PC-3 (cell line): Measurements from ENCODE around the gene COPS2. TPM values are rescaled to one million over a fixed set of nuclear protein-coding genes. Genes with fewer than 3 reads are reported as not detected.

Experiments used
- ATAC-seq: fragments of 200-7000 bp; cut with Tn5 transposase; 2 replicates; pipeline ENCODE4 v1.9.1; 2020; ENCODE audit warnings: mild to moderate bottlenecking, moderate library complexity
- BruUV-seq: library from RNA; stranded (reverse); fragments of 400-500 nt; replicated peaks from 2 replicates; lab custom pipeline; 2021; lab: Mats Ljungman, UMichigan
- CTCF ChIA-PET: fragments of 300-600 bp; sonication (Branson Sonifier 250); formaldehyde crosslinking; loops from one replicate; lab custom pipeline; 2022; ENCODE audit warnings: antibody characterized with exemption; lab: Charles Lee
- POLR2A ChIA-PET: fragments of 300-600 bp; sonication (Branson Sonifier 250); formaldehyde crosslinking; loops from one replicate; lab custom pipeline; 2022; ENCODE audit warnings: antibody characterized with exemption; ENCODE audit not compliant: unreplicated experiment; lab: Charles Lee
- DNase-seq: peaks from one replicate; pipeline ENCODE4 v3.0.0-alpha.2; 2015
- H2AFZ ChIP-seq: fragments of 300-600 bp; sonication (generic); 2 replicates; pipeline ENCODE4 v1.6.0; 2016; ENCODE audit warnings: antibody characterized with exemption, low read length
- H3F3A ChIP-seq: fragments of 300-600 bp; sonication (generic); one replicate; pipeline ENCODE4 v1.6.0; 2017; ENCODE audit warnings: antibody characterized with exemption, low read length, control low read depth, mild to moderate bottlenecking; ENCODE audit not compliant: unreplicated experiment
- H3K27ac ChIP-seq: fragments of 300-600 bp; sonication (generic); 2 replicates; pipeline ENCODE4 v1.5.1; 2016; ENCODE audit warnings: mild to moderate bottlenecking, low read length
- H3K27me3 ChIP-seq: fragments of 300-600 bp; sonication (generic); 2 replicates; pipeline ENCODE4 v1.6.1; 2016; ENCODE audit warnings: low read length, mixed read lengths
- H3K36me3 ChIP-seq: fragments of 300-600 bp; sonication (generic); 2 replicates; pipeline ENCODE4 v1.6.1; 2016; ENCODE audit warnings: low read depth, mixed run types, low read length, mixed read lengths
- H3K4me1 ChIP-seq: fragments of 300-600 bp; sonication (generic); 2 replicates; pipeline ENCODE4 v1.5.1; 2016; ENCODE audit warnings: low read length; ENCODE audit not compliant: insufficient read depth
- H3K4me2 ChIP-seq: fragments of 300-600 bp; sonication (generic); 2 replicates; pipeline ENCODE4 v1.6.0; 2016; ENCODE audit warnings: low read length
- H3K4me3 ChIP-seq: fragments of 300-600 bp; sonication (generic); 2 replicates; pipeline ENCODE4 v1.5.1; 2016; ENCODE audit warnings: mild to moderate bottlenecking, low read length, mixed read lengths
- H3K79me2 ChIP-seq: fragments of 300-600 bp; sonication (generic); 2 replicates; pipeline ENCODE4 v1.6.1; 2017; ENCODE audit warnings: low read length, mixed read lengths
- H3K9ac ChIP-seq: fragments of 300-600 bp; sonication (generic); 2 replicates; pipeline ENCODE4 v1.6.0; 2016; ENCODE audit warnings: mild to moderate bottlenecking, low read length
- H3K9me2 ChIP-seq: fragments of 300-600 bp; sonication (generic); replicated peaks from 2 replicates; pipeline ENCODE4 v1.6.1; 2016; ENCODE audit warnings: mixed run types, low read length, mixed read lengths
- H3K9me3 ChIP-seq: fragments of 300-600 bp; sonication (generic); 2 replicates; pipeline ENCODE4 v1.6.1; 2016; ENCODE audit warnings: low read length, mixed read lengths
- H4K20me1 ChIP-seq: fragments of 300-600 bp; sonication (generic); 2 replicates; pipeline ENCODE4 v1.6.1; 2016; ENCODE audit warnings: low read length, mixed read lengths
- EZH2 ChIP-seq: fragments of 300-600 bp; sonication (generic); IDR thresholded peaks from one replicate; pipeline ENCODE4 v1.6.1; 2017; ENCODE audit warnings: antibody characterized with exemption, mild to moderate bottlenecking, low read length; ENCODE audit not compliant: unreplicated experiment
- EZH2phosphoT487 ChIP-seq: fragments of 300-600 bp; sonication (generic); IDR thresholded peaks from 2 replicates; pipeline ENCODE4 v1.6.1; 2018; ENCODE audit warnings: mild to moderate bottlenecking, antibody characterized with exemption, low read length, borderline replicate concordance
- intact Hi-C: fragments of 100-400 bp; cut with micrococcal nuclease; formaldehyde crosslinking; loops from 2 replicates; pipeline ENCODE4 v1.9.0; 2023
- total RNA-seq: library from RNA; depleted of rRNA; stranded (reverse); fragments of >200 nt; gene quantifications from 2 replicates; pipeline ENCODE4 v1.2.3, GENCODE V29; 2014
- TF ChIP-seq, protein P1 (sequence below): fragments of 300-600 bp; sonication (generic); conservative IDR thresholded peaks from 2 replicates; pipeline ENCODE4 v1.5.1; 2017; ENCODE audit warnings: antibody characterized with exemption, low read depth, mild to moderate bottlenecking, low read length

The COPS2 gene
- total RNA-seq, 1 experiment from 2014 or later, result 30.4 TPM

DNA sequence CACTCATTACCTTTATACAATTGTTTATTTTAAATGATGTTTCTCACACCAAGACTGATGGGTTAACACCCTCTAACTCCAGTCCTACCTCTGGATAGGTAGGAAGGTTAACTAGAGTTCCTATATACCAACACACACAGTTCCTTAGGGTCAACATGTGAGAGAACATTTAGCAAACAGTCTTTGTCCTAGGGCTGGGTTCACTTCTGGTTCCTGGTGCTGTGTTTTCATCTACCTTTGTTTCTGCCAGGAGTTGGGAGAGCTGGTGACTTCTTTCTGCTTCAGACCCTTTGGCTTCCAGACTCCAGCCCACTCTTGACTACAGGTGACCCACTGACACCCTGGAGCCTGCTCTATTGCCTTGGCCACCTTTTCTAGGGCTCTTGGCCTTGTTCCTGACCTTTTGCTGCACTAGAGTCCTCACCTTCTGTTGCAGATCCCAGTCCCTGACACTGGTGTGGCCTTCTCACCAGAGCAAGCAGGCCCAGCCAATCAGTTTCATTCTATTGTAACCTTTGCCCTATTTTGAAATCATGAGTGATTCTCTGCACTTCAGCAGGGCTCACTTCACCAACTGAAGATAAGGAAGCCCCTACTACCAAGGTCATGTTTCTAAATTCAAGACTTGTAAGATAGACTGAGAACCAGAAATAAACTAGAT, 59.2 kb downstream of the COPS2 start:
- intact Hi-C loops, result no loop called here
- H3K36me3 ChIP-seq, result 0 out of 2 replicates have a peak, but pooled peaks cover 4% of the 10 kb centered on the region
- H3K27me3 ChIP-seq, result no peaks in the 10 kb centered on the region
- H3F3A ChIP-seq, result no peaks in the 10 kb centered on the region
- no peaks in the 10 kb centered on the region for H3K9me2 ChIP-seq
- H3K4me2 ChIP-seq, result no peak overlapping the region
- CTCF ChIA-PET, result no interaction called here
- no TSS peak for BruUV-seq
- H3K9ac ChIP-seq, result no peak overlapping the region
- POLR2A ChIA-PET, result no interaction called here
- H2AFZ ChIP-seq, result no peak overlapping the region
- H3K4me3 ChIP-seq, result no peak overlapping the region
- no peaks in the 10 kb centered on the region for H3K9me3 ChIP-seq
- TF ChIP-seq, protein P1, sequence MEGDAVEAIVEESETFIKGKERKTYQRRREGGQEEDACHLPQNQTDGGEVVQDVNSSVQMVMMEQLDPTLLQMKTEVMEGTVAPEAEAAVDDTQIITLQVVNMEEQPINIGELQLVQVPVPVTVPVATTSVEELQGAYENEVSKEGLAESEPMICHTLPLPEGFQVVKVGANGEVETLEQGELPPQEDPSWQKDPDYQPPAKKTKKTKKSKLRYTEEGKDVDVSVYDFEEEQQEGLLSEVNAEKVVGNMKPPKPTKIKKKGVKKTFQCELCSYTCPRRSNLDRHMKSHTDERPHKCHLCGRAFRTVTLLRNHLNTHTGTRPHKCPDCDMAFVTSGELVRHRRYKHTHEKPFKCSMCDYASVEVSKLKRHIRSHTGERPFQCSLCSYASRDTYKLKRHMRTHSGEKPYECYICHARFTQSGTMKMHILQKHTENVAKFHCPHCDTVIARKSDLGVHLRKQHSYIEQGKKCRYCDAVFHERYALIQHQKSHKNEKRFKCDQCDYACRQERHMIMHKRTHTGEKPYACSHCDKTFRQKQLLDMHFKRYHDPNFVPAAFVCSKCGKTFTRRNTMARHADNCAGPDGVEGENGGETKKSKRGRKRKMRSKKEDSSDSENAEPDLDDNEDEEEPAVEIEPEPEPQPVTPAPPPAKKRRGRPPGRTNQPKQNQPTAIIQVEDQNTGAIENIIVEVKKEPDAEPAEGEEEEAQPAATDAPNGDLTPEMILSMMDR, result no peak
- TF ChIP-seq EZH2 (no peak), EZH2phosphoT487 (no peak)
- H3K4me1 ChIP-seq, result no peaks in the 10 kb centered on the region
- H3K79me2 ChIP-seq, result no peaks in the 10 kb centered on the region
- DNase-seq (no peak), ATAC-seq (no peak)
- H4K20me1 ChIP-seq, result no peaks in the 10 kb centered on the region
- no peak overlapping the region for H3K27ac ChIP-seq

DNA sequence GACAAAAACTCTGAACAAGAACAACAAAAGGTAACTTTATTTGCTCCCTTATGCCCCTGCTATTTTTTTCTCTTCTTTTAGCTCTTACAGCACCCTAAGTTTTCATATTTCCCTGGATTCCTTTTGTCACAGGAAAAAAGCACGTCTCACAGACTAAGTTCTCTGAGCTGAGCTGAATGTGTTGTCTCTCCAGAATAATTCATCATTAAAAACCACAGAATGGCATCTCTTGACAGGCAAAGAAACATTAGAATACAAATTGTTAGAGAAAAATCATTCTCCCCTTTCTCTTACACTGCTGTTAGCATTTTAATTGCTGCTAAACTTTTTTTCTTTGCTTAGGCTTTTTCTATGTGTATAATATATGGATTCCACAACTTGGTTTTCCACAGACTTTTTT, 60.5 kb downstream of the COPS2 start:
- no peak overlapping the region for H3K27ac ChIP-seq
- H3K4me2 ChIP-seq, result no peak overlapping the region
- no peaks in the 10 kb centered on the region for H4K20me1 ChIP-seq
- H3K4me1 ChIP-seq, result no peaks in the 10 kb centered on the region
- H2AFZ ChIP-seq, result no peak overlapping the region
- no peaks in the 10 kb centered on the region for H3K36me3 ChIP-seq
- H3K79me2 ChIP-seq, result no peaks in the 10 kb centered on the region
- H3F3A ChIP-seq, result no peaks in the 10 kb centered on the region
- no peak for DNase-seq
- H3K9me2 ChIP-seq, result no peaks in the 10 kb centered on the region
- POLR2A ChIA-PET, result no interaction called here
- TF ChIP-seq, protein P1, result no peak
- TF ChIP-seq EZH2, result no peak
- no peak for TF ChIP-seq EZH2phosphoT487
- H3K9ac ChIP-seq, result no peak overlapping the region
- no peaks in the 10 kb centered on the region for H3K27me3 ChIP-seq
- no peak for ATAC-seq
- CTCF ChIA-PET, result no interaction called here
- no TSS peak for BruUV-seq
- no peaks in the 10 kb centered on the region for H3K9me3 ChIP-seq
- H3K4me3 ChIP-seq, result no peak overlapping the region
- intact Hi-C loops, result no loop called here

DNA sequence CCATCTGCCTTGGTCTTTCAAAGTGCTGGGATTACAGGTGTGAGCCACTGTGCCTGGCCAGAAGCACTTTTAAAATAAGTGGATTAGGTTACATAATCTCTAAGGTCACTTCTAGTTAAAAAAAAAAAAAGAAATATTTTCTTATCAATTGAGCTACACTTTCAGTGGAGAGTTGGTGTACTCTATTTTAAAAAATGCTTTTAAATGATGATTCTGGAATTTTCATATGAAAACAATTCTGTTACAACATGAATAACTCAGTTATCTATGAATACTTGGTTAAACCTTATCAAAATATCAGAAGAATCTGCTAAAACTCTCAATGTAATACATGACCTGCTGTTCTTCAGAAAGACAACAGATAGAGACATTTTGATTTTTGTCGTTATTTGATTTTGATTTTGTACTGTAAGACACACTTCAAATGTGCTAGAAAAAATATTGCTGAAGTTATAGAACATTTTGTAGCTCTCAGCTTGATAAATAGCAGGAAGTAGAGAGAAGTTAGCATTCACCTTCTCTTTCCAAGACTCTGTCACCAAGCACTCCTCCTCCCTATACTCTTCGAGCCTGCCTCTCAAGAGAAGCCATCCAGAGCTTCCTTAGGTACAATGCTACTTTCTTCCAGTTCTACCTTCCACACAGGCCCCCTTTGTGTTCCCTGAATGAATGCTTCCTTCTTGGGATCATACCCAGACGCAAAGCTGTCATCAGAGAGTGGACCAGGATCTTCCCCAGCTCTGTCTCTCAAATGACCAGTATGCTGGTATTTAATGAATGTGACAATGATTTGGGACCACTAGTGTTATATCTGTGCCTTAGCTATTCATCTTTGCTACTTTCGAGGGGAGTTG, 61.9 kb downstream of the COPS2 start:
- BruUV-seq, result no TSS peak

More for the DNA sequence above, 61.9 kb downstream of the COPS2 start:
- no peaks in the 10 kb centered on the region for H4K20me1 ChIP-seq
- DNase-seq (no peak), ATAC-seq (no peak)
- TF ChIP-seq EZH2phosphoT487 (no peak), EZH2 (no peak)
- TF ChIP-seq, protein P1, result no peak
- H3K4me3 ChIP-seq, result no peak overlapping the region
- intact Hi-C loops, result no loop called here
- H3K9ac ChIP-seq, result no peak overlapping the region
- H3K4me2 ChIP-seq, result no peak overlapping the region
- no peaks in the 10 kb centered on the region for H3K27me3 ChIP-seq
- no peaks in the 10 kb centered on the region for H3K9me3 ChIP-seq
- H3K27ac ChIP-seq, result no peak overlapping the region
- H3K4me1 ChIP-seq, result no peaks in the 10 kb centered on the region
- H2AFZ ChIP-seq, result no peak overlapping the region
- no peaks in the 10 kb centered on the region for H3F3A ChIP-seq
- no peaks in the 10 kb centered on the region for H3K9me2 ChIP-seq
- H3K79me2 ChIP-seq, result no peaks in the 10 kb centered on the region
- no peaks in the 10 kb centered on the region for H3K36me3 ChIP-seq
- POLR2A ChIA-PET, result no interaction called here
- CTCF ChIA-PET, result interaction anchor here (0.5 kb wide), 1 partner anchor 118 kb away, joined by 3 read pairs; no protein-coding TSS in a partner anchor
